Caki2 (cell line): ENCODE measurements around the gene CCL19. TPM values are rescaled to one million over a fixed set of nuclear protein-coding genes. Genes with fewer than 3 reads are reported as not detected.

Source experiments
- DNase-seq: peaks from one replicate; pipeline ENCODE4 v3.0.0-alpha.2; 2015; ENCODE audit warnings: low read depth
- in situ Hi-C: cut with HindIII; loops from 2 replicates; pipeline ENCODE4 v1.10.0; 2016; ENCODE audit warnings: low sequenced_read_pairs, low pct_unique_long_range_greater_than_20kb, mixed read lengths
- total RNA-seq: library from RNA; depleted of rRNA; stranded (reverse); fragments of >200 nt; shearing (Covaris generic); gene quantifications from 2 replicates; pipeline ENCODE4 v1.2.3, GENCODE V29; 2014; ENCODE audit warnings: low replicate concordance; rRNA removed

CCL19 gene
- total RNA-seq, 1 experiment from 2014 or later: not detected

DNA sequence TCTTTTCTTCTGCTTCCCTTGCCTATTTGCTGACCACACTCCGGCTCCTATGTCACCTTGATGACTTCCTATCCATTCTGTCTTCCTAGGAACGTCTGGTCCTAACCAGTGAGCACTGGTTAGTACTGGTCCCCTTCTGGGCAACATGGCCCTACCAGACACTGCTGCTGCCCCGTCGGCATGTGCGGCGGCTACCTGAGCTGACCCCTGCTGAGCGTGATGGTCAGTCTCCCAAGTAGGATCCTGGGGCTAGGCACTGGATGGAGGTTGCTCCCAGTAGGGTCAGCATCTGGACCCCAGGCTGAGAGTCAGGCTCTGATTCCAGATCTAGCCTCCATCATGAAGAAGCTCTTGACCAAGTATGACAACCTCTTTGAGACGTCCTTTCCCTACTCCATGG, 42.4 kb downstream of the CCL19 start:
- no peak for DNase-seq
- in situ Hi-C loops: no loop called here

DNA sequence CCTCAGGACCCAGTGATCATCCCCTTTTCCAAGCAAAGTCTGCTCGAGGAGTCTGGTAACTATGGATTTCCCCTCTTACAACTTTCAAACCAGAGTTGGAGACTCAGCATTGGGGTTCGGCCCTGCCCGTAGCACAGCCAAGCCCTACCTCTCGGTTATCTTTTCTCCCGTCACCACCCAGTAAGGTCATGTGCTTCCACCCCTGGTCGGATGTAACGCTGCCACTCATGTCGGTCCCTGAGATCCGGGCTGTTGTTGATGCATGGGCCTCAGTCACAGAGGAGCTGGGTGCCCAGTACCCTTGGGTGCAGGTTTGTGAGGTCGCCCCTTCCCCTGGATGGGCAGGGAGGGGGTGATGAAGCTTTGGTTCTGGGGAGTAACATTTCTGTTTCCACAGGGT, 43.4 kb downstream of the CCL19 start:
- in situ Hi-C loops: no loop called here

DNA sequence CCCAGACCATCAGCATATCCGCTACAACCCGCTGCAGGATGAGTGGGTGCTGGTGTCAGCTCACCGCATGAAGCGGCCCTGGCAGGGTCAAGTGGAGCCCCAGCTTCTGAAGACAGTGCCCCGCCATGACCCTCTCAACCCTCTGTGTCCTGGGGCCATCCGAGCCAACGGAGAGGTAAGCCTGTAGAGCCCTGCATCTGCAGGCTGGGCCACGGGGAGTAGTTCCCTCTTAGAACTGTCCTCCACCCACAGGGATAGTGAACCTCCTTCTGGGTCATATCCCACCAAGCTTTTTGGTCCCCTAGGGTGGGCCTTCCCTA, 44.0 kb downstream of the CCL19 start:
- in situ Hi-C loops: no loop called here
- DNase-seq: no peak

More for the DNA sequence above, 43.4 kb downstream of the CCL19 start:
- no peak for DNase-seq

DNA sequence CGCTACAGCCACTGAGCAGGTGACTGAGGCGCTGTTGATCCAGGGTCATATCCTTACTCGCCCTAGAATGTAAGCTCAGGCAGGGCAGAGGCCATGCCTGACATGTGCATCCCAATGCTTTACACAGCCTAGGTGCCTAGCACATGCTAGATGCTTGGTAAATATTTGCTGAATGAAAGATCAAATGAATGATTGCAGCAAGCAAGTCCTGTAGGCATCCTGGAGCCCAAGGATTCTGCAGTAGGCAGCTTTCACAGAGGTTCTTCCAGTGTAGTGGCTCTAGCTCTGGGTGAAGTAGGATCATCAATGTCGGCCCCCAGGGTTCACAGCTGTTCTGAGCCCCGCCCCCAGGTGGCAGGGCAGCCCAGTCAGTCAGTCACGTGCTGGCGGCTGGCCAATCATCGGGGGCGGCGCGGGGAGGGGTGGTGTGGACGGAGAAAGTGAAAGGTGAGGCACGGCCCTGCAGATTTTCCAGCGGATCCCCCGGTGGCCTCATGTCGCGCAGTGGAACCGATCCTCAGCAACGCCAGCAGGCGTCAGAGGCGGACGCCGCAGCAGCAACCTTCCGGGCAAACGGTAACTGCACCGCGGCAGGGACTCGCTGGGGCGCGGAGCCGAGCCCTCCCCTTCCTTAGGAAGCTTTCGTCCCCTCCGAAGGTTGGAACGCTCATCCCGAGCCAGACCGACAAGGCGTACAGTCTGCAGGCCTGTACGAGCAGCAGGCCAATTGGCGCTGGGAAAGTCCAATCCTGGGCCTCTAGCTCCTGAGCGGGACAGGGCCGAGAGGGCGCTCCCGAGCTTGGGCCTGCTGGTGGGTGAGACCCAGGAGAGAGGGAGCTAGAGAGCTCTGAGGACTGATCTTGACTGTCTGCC, 44.6 kb downstream of the CCL19 start, which contains the start of gene GALT:
GALT (plus strand) TSS at position 465 of the 873 bp plus-strand sequence; CDS start at position 495, 30 bp downstream.
- in situ Hi-C loops: no loop called here
- DNase-seq: peak; percentile 89

- no peak for DNase-seq
Observed at GRCh38 chr9:34644766-34645314, 46.2 kb downstream of the CCL19 start.

GRCh38 chr9:34642679-34643078, 48.4 kb downstream of the CCL19 start:
- no peak for DNase-seq
- in situ Hi-C loops: no loop called here

More at GRCh38 chr9:34644766-34645314, 46.2 kb downstream of the CCL19 start:
- in situ Hi-C loops: no loop called here

Other genes with a start within 250 kb of the CCL19 start
- gene FAM219A, start 232.7 kb downstream of the CCL19 start, total RNA-seq: 5.4 and 13.1 TPM in 2 replicates
- gene DNAI1, start 232.5 kb downstream of the CCL19 start, total RNA-seq: not detected in 2 replicates
- gene ENHO, start 168.3 kb downstream of the CCL19 start, total RNA-seq: 4.0 TPM in 1 of 2 replicates, not detected in the other
- gene CNTFR, start 101.6 kb downstream of the CCL19 start, total RNA-seq: not detected in 2 replicates
- gene RPP25L, start 79.2 kb downstream of the CCL19 start, total RNA-seq: 40.9 and 71.8 TPM in 2 replicates
- gene DCTN3, start 70.8 kb downstream of the CCL19 start, total RNA-seq: 90.1 and 110 TPM in 2 replicates
- not detected in 2 replicates for gene ARID3C, start 62.2 kb downstream of the CCL19 start, total RNA-seq
- gene SIGMAR1, start 53.5 kb downstream of the CCL19 start, total RNA-seq: 93.9 and 129 TPM in 2 replicates
- gene GALT, start 44.6 kb downstream of the CCL19 start, total RNA-seq: 12.2 and 13.8 TPM in 2 replicates
- 0.32 and 1.6 TPM in 2 replicates for gene IL11RA, start 39.1 kb downstream of the CCL19 start, total RNA-seq
- 1.3 TPM in 1 of 2 replicates, not detected in the other for gene CCL27, start 28.6 kb downstream of the CCL19 start, total RNA-seq
- not detected in 2 replicates for gene CCL21, start 18.9 kb upstream of the CCL19 start, total RNA-seq